HCT116 (cell line): ENCODE measurements around the gene CPSF4L. TPM values are rescaled to one million over a fixed set of nuclear protein-coding genes. Genes with fewer than 3 reads are reported as not detected.

Source experiments
- ATAC-seq: fragments of 200-7000 bp; cut with Tn5 transposase; 2 replicates; pipeline ENCODE4 v1.9.1; 2020; ENCODE audit warnings: mild to moderate bottlenecking, moderate library complexity
- BruUV-seq: library from RNA; stranded (reverse); fragments of 400-500 nt; replicated peaks from 2 replicates; lab custom pipeline; 2021; lab: Mats Ljungman, UMichigan
- CTCF ChIA-PET: fragments of 300-600 bp; sonication (Branson Sonifier 250); formaldehyde crosslinking; loops from one replicate; lab custom pipeline; 2021; ENCODE audit warnings: antibody characterized with exemption; lab: Charles Lee
- POLR2A ChIA-PET: fragments of 300-600, 350-600 bp; sonication (Branson Sonifier 250); formaldehyde crosslinking; loops from one replicate; lab custom pipeline; 2021; ENCODE audit warnings: antibody characterized with exemption; lab: Charles Lee
- RAD21 ChIA-PET, 2 experiments: fragments of 300-600 bp; sonication (Branson Sonifier 250); formaldehyde crosslinking; loops; one replicate each; lab custom pipeline; 2023; ENCODE audit warnings: low total read pairs in 2 of 2; ENCODE audit not compliant: uncharacterized antibody in 2 of 2, unreplicated experiment in 2 of 2, low non-redundant PET in 1 of 2; lab: Charles Lee
- DNase-seq: peaks from one replicate; pipeline ENCODE4 v3.0.0-alpha.2; 2010; ENCODE audit warnings: low read depth, low spot score
- H2AFZ ChIP-seq: fragments of 200-600 bp; shearing (Covaris generic), sonication (generic); 2 replicates; pipeline ENCODE4 v1.6.1; 2017; ENCODE audit warnings: low read depth, mixed run types, mixed read lengths, antibody characterized with exemption, low read length; ENCODE audit not compliant: poor library complexity, severe bottlenecking
- H3K27ac ChIP-seq: 2 replicates; pipeline ENCODE4 v1.5.1; 2012; ENCODE audit warnings: low read depth, low read length
- H3K27me3 ChIP-seq: fragments of 200-600 bp; sonication (generic); 2 replicates; pipeline ENCODE4 v1.6.1; 2016; ENCODE audit warnings: mixed run types, low read length, mixed read lengths; ENCODE audit not compliant: insufficient read depth
- H3K36me3 ChIP-seq, 2 experiments: fragments of 200-500 bp in 1 of 2; fragments of 200-600 bp in 1 of 2; sonication (Bioruptor generic) in 1 of 2; sonication (generic) in 1 of 2; 2 replicates each; pipeline versions ENCODE4 v1.5.1 to v1.6.1; 2014 to 2016; ENCODE audit warnings: low read length in 2 of 2, inconsistent platforms in 1 of 2, mixed read lengths in 1 of 2, mixed run types in 1 of 2; ENCODE audit not compliant: insufficient read depth in 2 of 2, control insufficient read depth in 1 of 2
- H3K4me1 ChIP-seq, 2 experiments: fragments of 200-600 bp in 1 of 2; sonication (generic) in 1 of 2; 2 replicates each; pipeline versions ENCODE4 v1.5.1 to v1.6.1; 2012 to 2017; ENCODE audit warnings: low read length in 2 of 2, inconsistent platforms in 1 of 2, mild to moderate bottlenecking in 1 of 2, mixed read lengths in 1 of 2, mixed run types in 1 of 2, moderate library complexity in 1 of 2; ENCODE audit not compliant: insufficient read depth in 2 of 2, control insufficient read depth in 1 of 2
- H3K4me2 ChIP-seq: fragments of 200-600 bp; sonication (generic); 2 replicates; pipeline ENCODE4 v1.6.1; 2017; ENCODE audit warnings: mixed run types, low read length, mixed read lengths
- H3K4me3 ChIP-seq, 2 experiments: fragments of 200-600 bp in 1 of 2; sonication (generic) in 1 of 2; replicated peaks in 1 of 2; 2 replicates each; pipeline ENCODE4 v1.5.1; 2011 to 2016; ENCODE audit warnings: low read length in 2 of 2, control low read depth in 1 of 2, low read depth in 1 of 2, mild to moderate bottlenecking in 1 of 2, mixed read lengths in 1 of 2, mixed run types in 1 of 2
- H3K79me2 ChIP-seq: fragments of 200-600 bp; sonication (generic); 2 replicates; pipeline ENCODE4 v1.6.1; 2017; ENCODE audit warnings: mild to moderate bottlenecking, mixed run types, low read length, moderate library complexity, mixed read lengths; ENCODE audit not compliant: insufficient read depth
- H3K9ac ChIP-seq: fragments of 200-600 bp; sonication (generic); 2 replicates; pipeline ENCODE4 v1.6.1; 2016; ENCODE audit warnings: low read length, mixed read lengths
- H3K9me2 ChIP-seq: fragments of 200-600 bp; sonication (generic), shearing (Covaris generic); 2 replicates; pipeline ENCODE4 v1.6.1; 2017; ENCODE audit warnings: mixed run types, mild to moderate bottlenecking, moderate library complexity; ENCODE audit not compliant: insufficient read depth
- H3K9me3 ChIP-seq, 2 experiments: fragments of 200-500 bp in 1 of 2; fragments of 200-600 bp in 1 of 2; sonication (Bioruptor generic) in 1 of 2; sonication (generic) in 1 of 2; 2 replicates each; pipeline ENCODE4 v1.6.1; 2014 to 2017; ENCODE audit warnings: low read length in 2 of 2, mixed read lengths in 2 of 2, inconsistent platforms in 1 of 2, low read depth in 1 of 2, mild to moderate bottlenecking in 1 of 2, mixed run types in 1 of 2, moderate library complexity in 1 of 2; ENCODE audit not compliant: control insufficient read depth in 1 of 2, insufficient read depth in 1 of 2
- H4K20me1 ChIP-seq: fragments of 200-600 bp; sonication (generic), shearing (Covaris generic); 2 replicates; pipeline ENCODE4 v1.6.1; 2017; ENCODE audit warnings: mixed run types, mild to moderate bottlenecking, moderate library complexity; ENCODE audit not compliant: insufficient read depth
- CBX3 ChIP-seq: IDR thresholded peaks from 2 replicates; pipeline ENCODE4 v1.6.1; 2012; ENCODE audit warnings: low read depth
- EGR1 ChIP-seq: IDR thresholded peaks from 2 replicates; pipeline ENCODE4 v1.6.1; 2012; ENCODE audit warnings: low read depth
- ELF1 ChIP-seq: IDR thresholded peaks from 2 replicates; pipeline ENCODE4 v1.6.1; 2012; ENCODE audit warnings: low read depth, borderline replicate concordance
- EZH2 ChIP-seq: fragments of 200-600 bp; sonication (generic); IDR thresholded peaks from 2 replicates; pipeline ENCODE4 v1.6.1; 2017; ENCODE audit warnings: antibody characterized with exemption, mixed run types
- POLR2A ChIP-seq: IDR thresholded peaks from 2 replicates; pipeline ENCODE4 v1.7.0; 2011; ENCODE audit warnings: borderline replicate concordance; ENCODE audit not compliant: insufficient read depth, insufficient read length; ENCODE audit errors: extremely low read depth
- POLR2AphosphoS5 ChIP-seq: IDR thresholded peaks from 2 replicates; pipeline ENCODE4 v1.6.1; 2011; ENCODE audit warnings: mild to moderate bottlenecking, low read depth, low read length, moderate library complexity
- RAD21 ChIP-seq: IDR thresholded peaks from 2 replicates; pipeline ENCODE4 v1.6.1; 2012; ENCODE audit warnings: low read depth, mild to moderate bottlenecking
- SP1 ChIP-seq: IDR thresholded peaks from 2 replicates; pipeline ENCODE4 v1.6.1; 2012; ENCODE audit warnings: low read depth
- TCF7L2 ChIP-seq: IDR thresholded peaks from 2 replicates; pipeline ENCODE4 v1.7.0; 2011; ENCODE audit warnings: borderline replicate concordance, inconsistent platforms; ENCODE audit not compliant: insufficient read depth, insufficient read length; ENCODE audit errors: extremely low read depth
- YY1 ChIP-seq: IDR thresholded peaks from 2 replicates; pipeline ENCODE4 v1.6.1; 2011; ENCODE audit warnings: low read length, low read depth, moderate library complexity, mild to moderate bottlenecking; ENCODE audit not compliant: insufficient replicate concordance; ENCODE audit errors: extremely low read depth
- ZFX ChIP-seq: fragments of 450-650 bp; IDR thresholded peaks from 2 replicates; pipeline ENCODE4 v1.6.1; 2017
- ZNF274 ChIP-seq: fragments of 200-500 bp; sonication (Bioruptor generic); IDR thresholded peaks from 2 replicates; pipeline ENCODE4 v1.6.1; 2014; ENCODE audit warnings: mild to moderate bottlenecking, low read depth, low read length, inconsistent platforms
- intact Hi-C: fragments of 100-400 bp; cut with micrococcal nuclease; formaldehyde crosslinking; loops from 2 replicates; pipeline ENCODE4 v1.10.0; 2022
- total RNA-seq: library from RNA; stranded (reverse); gene quantifications from one replicate; pipeline ENCODE4 v1.2.1, GENCODE V29; 2021; ENCODE audit not compliant: unreplicated experiment
- TF ChIP-seq, protein P1 (sequence below): IDR thresholded peaks from 2 replicates; pipeline ENCODE4 v1.6.1; 2012
- TF ChIP-seq, protein P2 (sequence below): IDR thresholded peaks from 2 replicates; pipeline ENCODE4 v1.6.1; 2012; ENCODE audit warnings: low read depth

The CPSF4L gene
- total RNA-seq, 1 experiment from 2014 or later, result not detected

DNA sequence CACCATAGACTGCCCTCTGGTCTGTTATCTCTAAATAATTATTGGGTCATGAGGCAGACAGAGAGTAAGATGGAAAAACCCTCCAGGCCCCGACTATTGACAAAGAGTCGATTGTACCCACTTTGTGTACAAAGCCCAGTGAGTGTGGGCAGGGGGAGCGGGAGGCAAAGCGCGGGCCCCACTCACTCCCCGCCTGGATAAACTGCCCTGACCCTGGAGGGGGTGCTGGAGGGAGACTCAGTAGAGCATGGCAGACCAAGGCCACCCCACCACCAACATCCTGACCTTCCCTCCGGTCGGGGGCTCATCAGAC is 11.2 kb upstream of the CPSF4L start:
- Histone ChIP-seq H3K4me3 (no peak overlapping the region), H3K9me3 (no peaks in the 10 kb centered on the region), H3K9ac (no peak overlapping the region), H3K27ac (no peak overlapping the region), H3K79me2 (no peaks in the 10 kb centered on the region), H2AFZ (no peak overlapping the region), H4K20me1 (no peaks in the 10 kb centered on the region), H3K27me3 (no peaks in the 10 kb centered on the region), H3K36me3 (no peaks in the 10 kb centered on the region), H3K9me2 (no peaks in the 10 kb centered on the region), H3K4me1 (peaks cover 0 to 7% of the 10 kb centered on the region in 2 experiments; a peak in 2 of 4 replicates), H3K4me2 (no peak overlapping the region)
- no peak for TF ChIP-seq CBX3
- TF ChIP-seq TCF7L2, result no peak
- TF ChIP-seq RAD21, result no peak
- no peak for TF ChIP-seq ZFX
- POLR2A ChIA-PET, result no interaction called here
- DNase-seq (no peak), ATAC-seq (no peak)
- CTCF ChIA-PET, result no interaction called here
- intact Hi-C loops, result no loop called here
- RAD21 ChIA-PET, result no interaction called here
- BruUV-seq, result no TSS peak

DNA sequence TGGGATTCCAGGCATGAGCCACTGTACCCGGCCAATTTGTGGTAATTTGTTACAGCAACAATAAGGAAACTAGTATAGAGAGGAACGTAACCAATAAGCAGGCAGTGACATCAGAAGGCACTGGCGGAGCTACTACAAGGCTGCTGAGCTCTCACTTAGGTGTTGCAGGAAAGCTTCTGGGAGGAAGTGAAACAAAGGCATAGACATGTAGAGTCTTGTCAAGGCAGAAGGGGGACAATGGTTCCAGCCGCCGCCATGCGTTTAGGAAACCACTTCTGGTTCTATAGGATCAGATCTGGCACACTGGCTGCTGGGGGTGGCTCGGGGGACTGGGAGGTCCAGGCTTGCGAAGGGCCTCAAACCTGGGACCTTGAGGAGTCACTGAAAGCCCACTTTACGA is 9.4 kb upstream of the CPSF4L start:
- intact Hi-C loops, result no loop called here
- Histone ChIP-seq H2AFZ (no peak overlapping the region), H3K79me2 (no peaks in the 10 kb centered on the region), H4K20me1 (no peaks in the 10 kb centered on the region), H3K9ac (no peak overlapping the region), H3K36me3 (no peaks in the 10 kb centered on the region), H3K4me3 (no peak overlapping the region), H3K9me2 (no peaks in the 10 kb centered on the region), H3K9me3 (no peaks in the 10 kb centered on the region), H3K27me3 (no peaks in the 10 kb centered on the region), H3K4me2 (no peak overlapping the region), H3K27ac (no peak overlapping the region), H3K4me1 (peaks cover 2 to 11% of the 10 kb centered on the region in 2 experiments; a peak in 2 of 4 replicates)
- POLR2A ChIA-PET, result no interaction called here
- no peak for TF ChIP-seq ELF1
- TF ChIP-seq EGR1, result no peak
- TF ChIP-seq POLR2AphosphoS5, result no peak
- no peak for TF ChIP-seq EZH2
- TF ChIP-seq ZNF274, result no peak
- no peak for TF ChIP-seq SP1
- TF ChIP-seq, protein P1, sequence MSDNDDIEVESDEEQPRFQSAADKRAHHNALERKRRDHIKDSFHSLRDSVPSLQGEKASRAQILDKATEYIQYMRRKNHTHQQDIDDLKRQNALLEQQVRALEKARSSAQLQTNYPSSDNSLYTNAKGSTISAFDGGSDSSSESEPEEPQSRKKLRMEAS, result no peak
- TF ChIP-seq, protein P2, sequence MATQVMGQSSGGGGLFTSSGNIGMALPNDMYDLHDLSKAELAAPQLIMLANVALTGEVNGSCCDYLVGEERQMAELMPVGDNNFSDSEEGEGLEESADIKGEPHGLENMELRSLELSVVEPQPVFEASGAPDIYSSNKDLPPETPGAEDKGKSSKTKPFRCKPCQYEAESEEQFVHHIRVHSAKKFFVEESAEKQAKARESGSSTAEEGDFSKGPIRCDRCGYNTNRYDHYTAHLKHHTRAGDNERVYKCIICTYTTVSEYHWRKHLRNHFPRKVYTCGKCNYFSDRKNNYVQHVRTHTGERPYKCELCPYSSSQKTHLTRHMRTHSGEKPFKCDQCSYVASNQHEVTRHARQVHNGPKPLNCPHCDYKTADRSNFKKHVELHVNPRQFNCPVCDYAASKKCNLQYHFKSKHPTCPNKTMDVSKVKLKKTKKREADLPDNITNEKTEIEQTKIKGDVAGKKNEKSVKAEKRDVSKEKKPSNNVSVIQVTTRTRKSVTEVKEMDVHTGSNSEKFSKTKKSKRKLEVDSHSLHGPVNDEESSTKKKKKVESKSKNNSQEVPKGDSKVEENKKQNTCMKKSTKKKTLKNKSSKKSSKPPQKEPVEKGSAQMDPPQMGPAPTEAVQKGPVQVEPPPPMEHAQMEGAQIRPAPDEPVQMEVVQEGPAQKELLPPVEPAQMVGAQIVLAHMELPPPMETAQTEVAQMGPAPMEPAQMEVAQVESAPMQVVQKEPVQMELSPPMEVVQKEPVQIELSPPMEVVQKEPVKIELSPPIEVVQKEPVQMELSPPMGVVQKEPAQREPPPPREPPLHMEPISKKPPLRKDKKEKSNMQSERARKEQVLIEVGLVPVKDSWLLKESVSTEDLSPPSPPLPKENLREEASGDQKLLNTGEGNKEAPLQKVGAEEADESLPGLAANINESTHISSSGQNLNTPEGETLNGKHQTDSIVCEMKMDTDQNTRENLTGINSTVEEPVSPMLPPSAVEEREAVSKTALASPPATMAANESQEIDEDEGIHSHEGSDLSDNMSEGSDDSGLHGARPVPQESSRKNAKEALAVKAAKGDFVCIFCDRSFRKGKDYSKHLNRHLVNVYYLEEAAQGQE, result no peak
- TF ChIP-seq YY1, result no peak
- TF ChIP-seq POLR2A, result no peak
- no peak for TF ChIP-seq RAD21
- no TSS peak for BruUV-seq
- RAD21 ChIA-PET, result interaction anchor here in 1 of 2 experiments (0.5 kb wide), 1 partner anchor 36 kb away, joined by 3 read pairs; no protein-coding TSS in a partner anchor
- ATAC-seq (no peak), DNase-seq (no peak)
- CTCF ChIA-PET, result no interaction called here
